Activated CD8-positive, alpha-beta T cell treated with anti-CD3 and anti-CD28 coated beads, Interleukin-2, amount 10 ng/mL, durations not matched to agents 7 days and 5 days (primary cell): ENCODE results near the gene KCNMA1. TPM values are rescaled to one million over a fixed set of nuclear protein-coding genes. Genes with fewer than 3 reads are reported as not detected.

ENCODE experiments used
- ATAC-seq: fragments of 150-1000 bp; cut with Tn5 transposase; one replicate; pipeline ENCODE4 v1.10.0; 2021; ENCODE audit warnings: moderate library complexity
- CTCF ChIA-PET: fragments of 350-600 bp; sonication (Branson Sonifier 250); formaldehyde crosslinking; loops from one replicate; lab custom pipeline; 2021; ENCODE audit warnings: antibody characterized with exemption; lab: Charles Lee
- POLR2A ChIA-PET: fragments of 350-600 bp; sonication (Branson Sonifier 250); formaldehyde crosslinking; loops from one replicate; lab custom pipeline; 2021; ENCODE audit warnings: antibody characterized with exemption; lab: Charles Lee
- DNase-seq: peaks from one replicate; pipeline ENCODE4 v3.0.0-alpha.2; 2020
- H3K27ac Mint-ChIP-seq: one replicate; pipeline ENCODE4 v1.8.0; 2021; ENCODE audit warnings: mild to moderate bottlenecking, mixed read lengths
- H3K27me3 Mint-ChIP-seq: one replicate; pipeline ENCODE4 v1.8.0; 2021; ENCODE audit warnings: low read depth, mixed read lengths
- H3K36me3 Mint-ChIP-seq: one replicate; pipeline ENCODE4 v1.8.0; 2021; ENCODE audit warnings: low read depth, mixed read lengths
- H3K4me1 Mint-ChIP-seq: one replicate; pipeline ENCODE4 v1.8.0; 2021; ENCODE audit warnings: low read depth, mixed read lengths
- H3K4me3 Mint-ChIP-seq: one replicate; pipeline ENCODE4 v1.8.0; 2021; ENCODE audit warnings: mild to moderate bottlenecking, mixed read lengths
- H3K9me3 Mint-ChIP-seq: one replicate; pipeline ENCODE4 v1.8.0; 2022; ENCODE audit warnings: mixed read lengths; ENCODE audit not compliant: insufficient read depth
- total RNA-seq, 2 experiments: library from RNA; stranded (reverse); gene quantifications; one replicate each; pipeline ENCODE4 v1.2.3, GENCODE V29; 2021

Gene KCNMA1
- total RNA-seq, 2 experiments from 2014 or later = 0.16 TPM

DNA sequence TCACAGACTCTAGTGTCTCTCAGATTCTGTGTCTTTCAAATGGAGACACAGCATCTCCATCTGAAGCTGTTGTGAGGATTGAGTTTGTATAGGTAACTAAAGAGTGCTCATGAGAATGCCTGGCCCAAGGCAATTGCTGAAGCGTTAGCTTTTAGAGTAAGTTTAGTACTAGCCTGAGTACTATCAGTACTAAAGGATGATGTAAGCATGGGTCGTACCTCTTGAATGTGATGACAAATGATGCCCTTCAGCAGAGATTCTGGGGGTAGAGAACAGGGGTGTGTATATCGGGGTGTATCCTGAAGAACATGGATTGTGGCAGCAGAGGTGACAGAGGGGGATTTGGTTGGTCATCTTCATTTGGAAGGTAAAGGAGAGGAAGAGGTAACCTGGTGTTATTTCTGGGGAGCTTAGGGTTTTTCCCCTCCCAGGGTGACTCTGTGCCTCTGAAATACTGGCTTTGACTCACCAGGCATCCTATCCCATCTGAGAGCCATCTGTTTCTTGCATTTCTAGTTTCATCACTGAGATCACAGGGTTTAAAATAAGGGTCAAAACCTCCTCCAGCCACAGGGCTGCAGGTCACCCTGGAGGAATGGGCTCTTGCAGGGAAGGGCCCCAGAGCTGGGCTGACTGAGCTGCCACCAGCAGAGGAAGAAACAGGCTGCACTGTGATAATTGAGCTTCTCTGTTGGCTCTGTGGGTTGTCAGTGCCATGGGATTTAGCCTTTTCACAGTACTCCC, 756.0 kb downstream of the KCNMA1 start:
- no peaks in the 10 kb centered on the region for H3K27me3 Mint-ChIP-seq
- ATAC-seq (no peak), DNase-seq (no peak)
- ChIA-PET POLR2A (no interaction called here), CTCF (no interaction called here)
- no peak overlapping the region for H3K4me3 Mint-ChIP-seq
- H3K9me3 Mint-ChIP-seq = no peaks in the 10 kb centered on the region
- H3K4me1 Mint-ChIP-seq = peaks cover 7% of the 10 kb centered on the region
- H3K36me3 Mint-ChIP-seq = no peaks in the 10 kb centered on the region
- H3K27ac Mint-ChIP-seq = no peak overlapping the region

DNA sequence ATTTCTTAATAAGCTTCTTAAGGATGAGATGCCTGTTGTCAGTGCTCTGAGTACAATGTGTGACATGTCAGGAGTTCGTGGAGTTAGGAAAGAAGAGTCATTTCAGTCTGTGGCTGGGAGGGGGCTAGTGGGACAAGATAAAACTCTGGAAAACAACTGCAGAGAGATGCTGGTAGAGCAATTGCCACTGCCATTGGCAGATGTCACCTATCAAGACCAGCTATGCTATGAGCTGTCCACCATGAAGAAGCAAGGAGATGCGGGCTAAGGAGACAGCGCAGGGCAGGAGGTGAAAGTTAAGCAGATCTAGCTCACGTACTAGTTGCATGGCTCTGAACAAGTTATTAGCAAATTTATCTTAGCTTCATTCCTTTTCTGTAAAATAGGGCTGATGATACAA, 756.7 kb downstream of the KCNMA1 start:
- CTCF ChIA-PET = no interaction called here
- H3K27me3 Mint-ChIP-seq = no peaks in the 10 kb centered on the region
- H3K27ac Mint-ChIP-seq = no peak overlapping the region
- no peaks in the 10 kb centered on the region for H3K9me3 Mint-ChIP-seq
- ATAC-seq = no peak
- no peak overlapping the region for H3K4me3 Mint-ChIP-seq
- DNase-seq = no peak
- H3K36me3 Mint-ChIP-seq = no peaks in the 10 kb centered on the region
- peaks cover 7% of the 10 kb centered on the region for H3K4me1 Mint-ChIP-seq
- POLR2A ChIA-PET = no interaction called here

DNA sequence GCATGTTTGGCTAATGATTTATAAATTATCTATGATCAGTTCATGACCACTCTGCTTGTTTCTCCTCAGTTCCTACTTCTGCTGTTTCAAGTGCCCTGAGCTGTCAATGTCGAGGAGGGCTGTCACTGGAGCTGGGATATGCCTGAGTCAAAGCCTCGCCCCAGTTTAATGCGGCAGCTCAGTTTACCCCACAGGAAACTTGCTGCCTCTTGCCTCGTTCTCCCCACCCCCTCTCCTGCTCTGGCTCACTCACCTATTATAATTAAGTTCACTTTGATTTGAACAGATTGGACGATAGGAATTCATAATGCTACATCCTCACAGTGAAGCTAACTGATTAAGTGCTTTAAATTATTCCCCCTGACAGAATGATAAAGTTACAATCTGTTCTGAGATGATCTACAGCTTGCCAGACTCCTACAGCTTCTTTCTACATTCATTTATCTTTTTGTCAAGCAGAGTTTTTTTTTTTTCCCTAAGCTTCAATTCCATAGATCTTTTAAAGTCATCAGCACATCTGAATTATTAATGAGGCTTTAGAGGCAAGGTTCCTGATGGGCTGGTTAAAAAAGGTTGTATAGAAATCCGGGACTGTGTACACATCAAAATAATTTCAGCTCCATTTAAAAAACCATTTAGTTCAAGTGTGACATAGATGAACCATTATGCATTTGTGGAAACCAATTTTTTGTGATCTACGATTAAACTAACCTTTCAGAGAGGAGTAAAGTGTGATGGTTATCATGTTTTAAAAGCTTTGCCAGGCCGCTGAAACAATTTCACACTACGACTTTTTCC, 758.3 kb downstream of the KCNMA1 start:
- Mint-ChIP-seq H3K9me3 (no peaks in the 10 kb centered on the region), H3K4me1 (peaks cover 7% of the 10 kb centered on the region), H3K36me3 (no peaks in the 10 kb centered on the region), H3K27me3 (no peaks in the 10 kb centered on the region), H3K27ac (no peak overlapping the region), H3K4me3 (no peak overlapping the region)
- ATAC-seq = no peak
- POLR2A ChIA-PET = no interaction called here
- no peak for DNase-seq
- CTCF ChIA-PET = interaction anchor here (1.0 kb wide), 1 partner anchor 8 kb away, joined by 3 read pairs; no protein-coding TSS in a partner anchor

DNA sequence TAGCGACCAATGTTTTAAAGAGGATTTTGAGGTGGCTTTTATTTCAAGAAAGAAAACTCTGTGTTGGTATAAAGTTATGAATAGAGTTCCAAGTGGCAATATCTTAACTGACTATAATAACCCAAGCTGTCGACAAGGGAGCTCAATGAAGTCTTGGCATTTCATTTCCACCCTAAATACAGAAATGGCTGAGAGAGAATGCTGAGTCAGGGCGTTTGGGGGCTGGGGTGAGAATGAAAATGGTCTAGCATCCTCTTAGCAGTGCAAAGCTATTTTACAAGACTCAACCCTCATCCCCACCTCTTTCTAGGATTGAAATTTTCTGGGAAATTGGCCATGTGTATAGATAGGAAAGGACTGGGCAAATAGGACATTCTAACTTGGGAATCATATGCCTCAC, 759.1 kb downstream of the KCNMA1 start:
- Mint-ChIP-seq H3K36me3 (no peaks in the 10 kb centered on the region), H3K4me1 (peaks cover 7% of the 10 kb centered on the region), H3K9me3 (no peaks in the 10 kb centered on the region), H3K4me3 (no peak overlapping the region), H3K27me3 (no peaks in the 10 kb centered on the region), H3K27ac (no peak overlapping the region)
- no peak for ATAC-seq
- ChIA-PET POLR2A (no interaction called here), CTCF (no interaction called here)
- no peak for DNase-seq

DNA sequence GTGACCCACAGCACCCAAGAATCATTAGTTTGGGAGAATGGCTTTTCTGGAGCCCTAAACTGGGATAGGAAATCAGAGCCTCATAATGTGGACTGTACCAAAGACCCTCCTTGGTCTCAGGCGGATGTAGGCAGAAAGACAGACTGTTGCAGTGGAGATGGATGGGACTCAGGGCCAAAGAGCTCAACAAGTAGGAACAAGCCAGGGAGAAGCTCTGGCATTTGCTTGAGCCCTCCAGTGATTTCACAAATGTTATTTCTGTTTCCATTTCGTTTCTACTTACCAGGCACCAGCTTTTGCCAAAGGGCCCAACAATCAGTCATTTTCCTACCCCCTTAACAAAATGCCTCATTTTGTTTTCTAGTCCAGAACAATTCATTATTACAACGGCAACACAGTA, 762.7 kb downstream of the KCNMA1 start:
- DNase-seq (no peak), ATAC-seq (no peak)
- Mint-ChIP-seq H3K27me3 (no peaks in the 10 kb centered on the region), H3K4me3 (no peak overlapping the region), H3K9me3 (no peaks in the 10 kb centered on the region), H3K27ac (no peak overlapping the region), H3K4me1 (no peaks in the 10 kb centered on the region), H3K36me3 (no peaks in the 10 kb centered on the region)
- POLR2A ChIA-PET = interaction anchor here (0.5 kb wide), 1 partner anchor 9 kb away, joined by 3 read pairs; no protein-coding TSS in a partner anchor
- CTCF ChIA-PET = no interaction called here

DNA sequence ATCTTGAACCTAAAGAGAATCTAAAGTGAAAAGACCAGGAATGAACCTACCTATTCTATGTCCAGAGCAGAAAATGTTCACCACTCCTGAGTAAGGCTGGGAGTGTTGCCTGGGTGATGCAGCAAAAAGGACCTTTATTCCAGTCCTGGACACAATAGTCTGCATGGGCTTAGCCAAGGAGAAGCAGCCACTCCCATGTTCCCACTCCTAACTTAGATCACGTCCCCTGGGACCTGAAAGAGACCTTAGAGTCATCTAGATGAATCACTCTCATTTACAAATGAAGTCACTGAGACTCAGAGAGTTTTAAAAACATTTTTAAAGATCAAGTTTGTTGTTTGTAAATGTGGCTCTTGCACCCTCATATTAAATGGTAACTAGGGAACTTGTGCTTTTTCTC, 763.4 kb downstream of the KCNMA1 start:
- H3K27me3 Mint-ChIP-seq = no peaks in the 10 kb centered on the region
- H3K27ac Mint-ChIP-seq = no peak overlapping the region
- POLR2A ChIA-PET = no interaction called here
- H3K4me3 Mint-ChIP-seq = no peak overlapping the region
- no peaks in the 10 kb centered on the region for H3K9me3 Mint-ChIP-seq
- ATAC-seq (no peak), DNase-seq (no peak)
- no peaks in the 10 kb centered on the region for H3K4me1 Mint-ChIP-seq
- CTCF ChIA-PET = no interaction called here
- H3K36me3 Mint-ChIP-seq = no peaks in the 10 kb centered on the region

DNA sequence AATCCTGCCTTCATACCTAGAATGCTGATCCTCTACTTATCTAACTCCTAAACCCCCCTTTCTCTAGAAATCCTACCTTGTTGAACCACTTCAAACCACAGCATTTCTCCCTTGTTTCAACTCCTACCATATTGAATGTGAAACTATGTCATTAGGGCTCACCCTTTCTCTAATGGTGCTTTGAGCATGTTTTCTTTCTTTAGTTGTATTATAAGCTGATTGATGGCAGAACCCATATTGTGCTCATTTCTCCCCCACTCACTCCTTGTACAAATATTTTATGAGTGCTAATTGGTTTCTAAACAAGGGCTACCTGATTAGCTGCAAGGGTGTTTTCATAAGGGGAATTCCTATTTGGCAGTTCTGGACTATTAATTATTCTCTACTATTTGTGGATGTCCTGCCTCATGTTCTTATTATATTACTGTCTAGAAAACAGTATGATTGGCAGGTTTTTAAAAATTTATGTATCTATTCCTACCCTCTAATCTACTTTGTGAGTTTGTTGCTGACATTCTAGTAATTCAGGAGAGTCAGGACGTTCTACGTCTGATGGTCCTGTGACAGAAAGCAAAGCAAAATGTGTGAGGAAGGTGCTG, 765.8 kb downstream of the KCNMA1 start:
- Mint-ChIP-seq H3K27ac (no peak overlapping the region), H3K36me3 (no peaks in the 10 kb centered on the region), H3K27me3 (no peaks in the 10 kb centered on the region), H3K9me3 (no peaks in the 10 kb centered on the region), H3K4me3 (no peak overlapping the region), H3K4me1 (no peaks in the 10 kb centered on the region)
- DNase-seq = no peak
- no peak for ATAC-seq
- ChIA-PET POLR2A (no interaction called here), CTCF (no interaction called here)

DNA sequence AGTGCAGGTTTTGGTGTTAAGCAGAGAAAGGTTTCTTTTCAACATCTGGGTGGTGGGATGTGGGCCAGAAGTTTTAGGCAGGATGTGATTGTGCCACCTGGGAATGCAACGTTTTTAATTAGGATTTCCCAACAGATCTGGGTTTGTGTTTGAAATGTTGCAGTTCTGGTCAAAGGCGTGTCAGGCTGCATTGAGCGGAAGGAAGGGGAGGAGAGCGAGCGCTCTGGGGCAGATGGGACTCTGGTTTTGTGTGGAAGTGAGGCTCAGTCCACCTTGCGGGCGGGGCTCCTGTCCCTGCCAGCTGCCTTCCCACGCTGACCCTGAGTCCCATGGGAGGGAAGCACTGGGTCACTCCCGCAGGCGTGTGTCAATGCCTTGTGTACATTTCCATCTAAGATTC, 767.7 kb downstream of the KCNMA1 start:
- ATAC-seq = no peak

DNA sequence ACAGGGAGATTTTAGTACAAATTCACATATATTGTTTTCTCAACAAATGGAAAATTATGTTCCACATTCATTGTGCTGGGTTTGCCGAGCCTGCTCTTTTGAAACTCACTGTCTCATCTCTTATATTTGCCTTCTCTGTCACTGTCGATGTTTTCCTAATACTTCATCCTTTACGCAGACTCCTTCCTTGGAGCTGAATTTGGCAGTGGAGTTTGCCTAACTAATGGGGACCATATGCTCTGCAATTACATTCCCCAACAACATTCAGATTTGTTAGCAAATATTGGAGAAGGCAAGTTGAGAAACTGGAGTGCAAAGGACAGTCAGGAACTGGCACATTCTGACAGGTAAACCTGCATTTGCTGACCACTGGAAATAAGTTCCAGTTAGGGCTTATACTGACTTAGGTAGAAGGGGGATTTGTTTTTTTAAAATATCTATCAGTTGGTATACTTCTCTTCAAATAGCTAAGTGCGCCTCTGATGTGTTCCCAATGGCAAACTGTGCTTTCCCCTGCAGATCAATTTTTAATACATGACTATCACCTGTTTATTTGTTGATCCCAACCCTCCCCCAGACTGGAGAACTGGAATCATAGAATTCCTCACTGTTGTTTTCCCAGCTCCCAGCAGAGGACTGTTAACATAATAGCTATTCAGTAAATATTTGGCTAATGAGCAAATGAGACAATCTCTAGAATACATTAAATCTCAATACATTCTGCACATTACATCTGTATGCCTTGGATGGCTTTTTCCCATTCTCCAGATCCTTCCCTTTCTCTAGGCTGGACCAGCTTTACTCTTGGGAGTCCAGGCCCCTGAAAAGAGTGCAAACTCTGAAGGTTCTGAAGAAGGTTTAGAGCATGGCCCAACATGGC, 769.3 kb downstream of the KCNMA1 start:
- Mint-ChIP-seq H3K4me1 (no peaks in the 10 kb centered on the region), H3K4me3 (no peak overlapping the region), H3K9me3 (no peaks in the 10 kb centered on the region), H3K27me3 (no peaks in the 10 kb centered on the region), H3K36me3 (no peaks in the 10 kb centered on the region), H3K27ac (no peak overlapping the region)
- ChIA-PET CTCF (no interaction called here), POLR2A (no interaction called here)
- ATAC-seq = no peak
- DNase-seq = no peak

More for the DNA sequence above, 767.7 kb downstream of the KCNMA1 start:
- H3K36me3 Mint-ChIP-seq = no peaks in the 10 kb centered on the region
- no peak overlapping the region for H3K27ac Mint-ChIP-seq
- ChIA-PET POLR2A (no interaction called here), CTCF (no interaction called here)
- H3K27me3 Mint-ChIP-seq = no peaks in the 10 kb centered on the region
- no peaks in the 10 kb centered on the region for H3K4me1 Mint-ChIP-seq
- H3K9me3 Mint-ChIP-seq = no peaks in the 10 kb centered on the region
- no peak overlapping the region for H3K4me3 Mint-ChIP-seq
- no peak for DNase-seq

DNA sequence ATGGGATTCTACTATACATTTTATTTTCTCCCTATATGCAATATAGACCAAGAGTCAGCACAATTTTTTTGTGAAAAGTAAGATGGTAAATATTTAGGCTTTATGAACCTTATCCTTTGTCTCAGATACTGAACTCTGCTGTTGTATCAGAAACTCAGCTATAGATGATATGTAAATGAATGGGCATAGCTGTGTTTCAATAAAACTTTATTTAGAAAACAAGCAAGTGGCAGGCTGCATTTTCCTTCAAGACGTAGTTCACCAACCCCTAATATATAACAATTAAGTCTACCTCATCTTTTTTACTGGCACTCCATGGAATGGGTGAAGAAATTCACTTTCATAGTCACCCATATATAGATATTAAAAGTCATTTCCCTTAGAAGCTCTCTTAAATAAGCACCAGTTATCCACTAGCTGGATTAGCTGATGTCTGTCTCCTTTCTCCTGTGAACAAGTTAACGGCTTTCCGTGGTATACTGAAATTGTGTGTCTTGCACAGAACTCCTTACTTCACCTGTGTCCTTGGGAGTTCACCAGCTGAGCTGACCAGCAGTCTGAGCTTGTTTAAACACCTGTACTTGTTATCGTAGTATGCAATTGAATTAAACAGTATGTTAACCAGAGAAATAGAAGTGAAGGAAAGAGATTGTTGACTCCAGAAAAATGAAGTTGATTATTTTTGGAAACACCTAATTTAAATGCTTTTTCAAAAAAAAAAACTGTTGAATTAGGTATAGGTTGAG, 770.6 kb downstream of the KCNMA1 start:
- Mint-ChIP-seq H3K9me3 (no peaks in the 10 kb centered on the region), H3K27me3 (no peaks in the 10 kb centered on the region), H3K4me3 (no peak overlapping the region), H3K27ac (no peak overlapping the region), H3K4me1 (no peaks in the 10 kb centered on the region), H3K36me3 (no peaks in the 10 kb centered on the region)
- ATAC-seq (no peak), DNase-seq (no peak)
- ChIA-PET CTCF (no interaction called here), POLR2A (no interaction called here)

DNA sequence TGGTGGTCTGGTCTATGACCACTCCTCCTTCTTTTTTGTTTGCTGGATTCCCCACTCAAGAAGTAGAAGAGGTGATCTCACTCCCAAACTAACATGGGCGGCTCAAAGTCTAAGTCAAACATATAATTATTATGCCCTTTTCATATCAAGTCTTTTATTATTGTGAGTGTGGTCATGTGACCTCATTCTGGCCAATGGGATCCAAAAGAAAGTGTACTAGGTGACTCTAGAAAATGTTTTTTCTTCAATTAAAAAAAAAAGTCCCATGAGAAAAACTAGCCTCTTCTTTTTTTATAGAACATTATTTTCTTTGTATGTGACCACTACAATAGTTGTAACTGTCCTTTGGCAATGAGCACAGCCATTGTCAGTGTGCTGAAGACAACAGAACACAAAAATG, 772.7 kb downstream of the KCNMA1 start:
- no peaks in the 10 kb centered on the region for H3K27me3 Mint-ChIP-seq
- H3K27ac Mint-ChIP-seq = no peak overlapping the region
- H3K4me1 Mint-ChIP-seq = no peaks in the 10 kb centered on the region
- POLR2A ChIA-PET = no interaction called here
- no peak overlapping the region for H3K4me3 Mint-ChIP-seq
- H3K9me3 Mint-ChIP-seq = no peaks in the 10 kb centered on the region
- DNase-seq = no peak
- H3K36me3 Mint-ChIP-seq = no peaks in the 10 kb centered on the region
- CTCF ChIA-PET = no interaction called here
- no peak for ATAC-seq
